Uterus (tissue), 4 donors: Measurements from ENCODE around the gene GRIN3A. TPM values are rescaled to one million over a fixed set of nuclear protein-coding genes. Genes with fewer than 3 reads are reported as not detected.

Experiments used
- DNase-seq, 2 donors: peaks; one replicate each; pipeline ENCODE4 v3.0.0-alpha.2; 2019 to 2020
- H3K27ac ChIP-seq, 2 donors: fragments of 200-600 bp; sonication (generic); 1 replicate in 1 of 2; 2 replicates in 1 of 2; pipeline ENCODE4 v1.5.1; 2016 to 2018
- H3K27me3 ChIP-seq, 2 donors: fragments of 200-600 bp; sonication (generic); one replicate each; pipeline ENCODE4 v1.5.1; 2018 to 2019; ENCODE audit warnings: control low read depth in 1 of 2
- H3K36me3 ChIP-seq, 2 donors: fragments of 200-600 bp; sonication (generic); one replicate each; pipeline ENCODE4 v1.5.1; 2019; ENCODE audit warnings: control low read depth in 1 of 2
- H3K4me1 ChIP-seq, 2 donors: fragments of 200-600 bp; sonication (generic); one replicate each; pipeline ENCODE4 v1.5.1; 2018 to 2019; ENCODE audit warnings: control low read depth in 1 of 2
- H3K4me3 ChIP-seq, 2 donors: fragments of 200-600 bp; sonication (generic); 1 replicate in 1 of 2; 2 replicates in 1 of 2; pipeline ENCODE4 v1.5.1; 2018 to 2019; ENCODE audit warnings: mild to moderate bottlenecking in 1 of 2
- H3K9me3 ChIP-seq, 2 donors: fragments of 200-600 bp; sonication (generic); one replicate each; pipeline ENCODE4 v1.5.1; 2019; ENCODE audit warnings: control low read depth in 1 of 2
- POLR2A ChIP-seq, 2 donors: fragments of 450-650 bp; IDR thresholded peaks; one replicate each; pipeline ENCODE4 v1.6.1; 2016; ENCODE audit warnings: antibody characterized with exemption in 2 of 2, mild to moderate bottlenecking in 1 of 2, moderate library complexity in 1 of 2
- intact Hi-C: fragments of 100-400 bp; cut with DNase I; formaldehyde crosslinking; loops from one replicate; pipeline ENCODE4 v1.15.1; 2023; ENCODE audit warnings: low total_unique reads
- total RNA-seq, 4 donors: library from RNA; depleted of rRNA in 3 of 4; stranded (reverse); fragments of >200 nt in 3 of 4; gene quantifications; one replicate each; pipeline versions ENCODE4 v1.1.0 to v1.2.4, GENCODE V29; 2014 to 2023
- TF ChIP-seq, protein P1 (sequence below), 4 experiments: fragments of 200-600 bp in 2 of 4; fragments of 450-650 bp in 2 of 4; sonication (generic) in 2 of 4; IDR thresholded peaks; one replicate each; pipeline ENCODE4 v1.5.1; 2016 to 2019; ENCODE audit warnings: antibody characterized with exemption in 4 of 4, mild to moderate bottlenecking in 2 of 4, moderate library complexity in 1 of 4
- donor health status: DM: yes; HTN: yes; CAD: no.

Gene GRIN3A
- total RNA-seq, 4 donors from 2014 or later: 5.9 TPM; not detected in 3

DNA sequence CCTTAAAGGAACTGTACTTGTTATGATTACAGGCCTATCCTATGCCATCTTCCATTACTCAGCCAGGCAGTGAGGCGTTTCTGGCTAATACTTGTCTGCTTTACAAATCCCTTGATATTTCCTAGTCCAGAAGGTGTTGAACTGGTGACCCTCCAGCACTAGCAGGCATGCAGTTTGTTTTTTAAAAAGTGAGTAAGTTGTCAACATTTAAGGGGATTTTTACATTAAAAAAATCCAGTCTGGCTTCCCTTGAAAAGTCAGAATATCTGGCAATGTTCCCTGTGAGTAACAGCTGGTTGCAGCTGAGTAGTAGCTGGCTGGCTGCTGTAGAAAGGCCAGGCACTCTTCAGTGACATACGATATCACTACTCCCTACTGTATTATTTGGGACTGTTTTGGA, 21.8 kb downstream of the GRIN3A start:
- DNase-seq: no peak
- Histone ChIP-seq H3K27me3 (no peaks in the 10 kb centered on the region), H3K27ac (no peak overlapping the region), H3K9me3 (no peaks in the 10 kb centered on the region), H3K4me3 (no peak overlapping the region), H3K36me3 (no peaks in the 10 kb centered on the region), H3K4me1 (no peaks in the 10 kb centered on the region)
- TF ChIP-seq, protein P1, sequence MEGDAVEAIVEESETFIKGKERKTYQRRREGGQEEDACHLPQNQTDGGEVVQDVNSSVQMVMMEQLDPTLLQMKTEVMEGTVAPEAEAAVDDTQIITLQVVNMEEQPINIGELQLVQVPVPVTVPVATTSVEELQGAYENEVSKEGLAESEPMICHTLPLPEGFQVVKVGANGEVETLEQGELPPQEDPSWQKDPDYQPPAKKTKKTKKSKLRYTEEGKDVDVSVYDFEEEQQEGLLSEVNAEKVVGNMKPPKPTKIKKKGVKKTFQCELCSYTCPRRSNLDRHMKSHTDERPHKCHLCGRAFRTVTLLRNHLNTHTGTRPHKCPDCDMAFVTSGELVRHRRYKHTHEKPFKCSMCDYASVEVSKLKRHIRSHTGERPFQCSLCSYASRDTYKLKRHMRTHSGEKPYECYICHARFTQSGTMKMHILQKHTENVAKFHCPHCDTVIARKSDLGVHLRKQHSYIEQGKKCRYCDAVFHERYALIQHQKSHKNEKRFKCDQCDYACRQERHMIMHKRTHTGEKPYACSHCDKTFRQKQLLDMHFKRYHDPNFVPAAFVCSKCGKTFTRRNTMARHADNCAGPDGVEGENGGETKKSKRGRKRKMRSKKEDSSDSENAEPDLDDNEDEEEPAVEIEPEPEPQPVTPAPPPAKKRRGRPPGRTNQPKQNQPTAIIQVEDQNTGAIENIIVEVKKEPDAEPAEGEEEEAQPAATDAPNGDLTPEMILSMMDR (IDR thresholded peaks at IDR 0.05): no peak
- TF ChIP-seq POLR2A (IDR thresholded peaks at IDR 0.05): no peak
- intact Hi-C loops: no loop called here

DNA sequence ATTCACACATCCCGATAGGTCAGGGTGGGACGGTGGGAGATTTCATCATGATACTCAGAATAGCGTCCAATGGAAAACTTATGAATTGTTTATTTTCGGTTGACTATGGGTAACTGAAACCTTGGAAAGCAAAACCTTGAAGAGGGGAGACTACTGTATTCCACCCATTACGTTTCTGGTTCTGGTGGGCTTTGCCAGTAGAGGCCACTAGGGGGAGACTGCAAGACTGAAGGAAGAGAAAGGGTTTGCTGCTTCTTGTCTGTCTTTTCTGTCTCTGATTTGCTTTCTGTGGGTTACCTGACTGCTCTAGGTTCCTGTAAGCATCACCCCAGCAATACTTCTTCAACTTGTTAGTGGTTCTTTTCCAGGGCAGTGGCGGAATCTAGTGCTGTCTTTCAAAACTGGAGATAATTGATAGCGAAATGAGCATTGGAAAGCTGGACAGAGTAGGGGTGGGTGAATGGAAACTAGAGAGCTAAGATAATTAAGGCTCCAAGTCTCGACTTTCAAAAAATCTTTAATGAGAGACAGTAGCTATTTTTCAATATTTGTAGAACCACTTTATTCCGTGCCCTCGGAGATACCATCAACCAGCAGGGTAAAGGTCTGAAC, 27.0 kb downstream of the GRIN3A start:
- H3K36me3 ChIP-seq: no peaks in the 10 kb centered on the region
- no peak overlapping the region for H3K4me3 ChIP-seq
- no peak overlapping the region for H3K27ac ChIP-seq
- TF ChIP-seq, protein P1 (IDR thresholded peaks at IDR 0.05): no peak
- no peak for TF ChIP-seq POLR2A (IDR thresholded peaks at IDR 0.05)
- intact Hi-C loops: no loop called here
- no peaks in the 10 kb centered on the region for H3K27me3 ChIP-seq
- no peaks in the 10 kb centered on the region for H3K4me1 ChIP-seq
- H3K9me3 ChIP-seq: no peaks in the 10 kb centered on the region
- DNase-seq: no peak

DNA sequence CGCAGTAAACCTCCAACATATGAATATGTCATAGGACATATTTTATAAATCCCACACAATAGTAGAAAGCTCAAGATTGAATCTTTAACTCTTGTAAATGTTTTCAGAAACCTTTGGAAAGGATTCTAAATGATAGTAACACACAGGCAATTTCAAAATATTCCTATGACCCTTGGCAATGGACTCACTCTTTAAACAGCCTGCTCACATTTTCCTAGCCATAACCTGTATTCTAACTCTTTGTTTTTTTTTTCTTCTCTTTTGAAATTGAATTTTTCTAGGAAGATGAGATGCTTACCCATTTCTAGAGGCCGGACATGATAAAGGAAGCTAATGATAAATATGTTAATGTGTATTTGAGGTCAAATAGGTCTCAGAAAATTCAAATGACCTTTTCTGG, 29.6 kb downstream of the GRIN3A start:
- H3K9me3 ChIP-seq: no peaks in the 10 kb centered on the region
- no peaks in the 10 kb centered on the region for H3K4me1 ChIP-seq
- H3K27ac ChIP-seq: no peak overlapping the region
- no peaks in the 10 kb centered on the region for H3K27me3 ChIP-seq
- no peaks in the 10 kb centered on the region for H3K36me3 ChIP-seq
- no peak for DNase-seq
- intact Hi-C loops: no loop called here
- TF ChIP-seq, protein P1 (IDR thresholded peaks at IDR 0.05): no peak
- no peak for TF ChIP-seq POLR2A (IDR thresholded peaks at IDR 0.05)
- no peak overlapping the region for H3K4me3 ChIP-seq

DNA sequence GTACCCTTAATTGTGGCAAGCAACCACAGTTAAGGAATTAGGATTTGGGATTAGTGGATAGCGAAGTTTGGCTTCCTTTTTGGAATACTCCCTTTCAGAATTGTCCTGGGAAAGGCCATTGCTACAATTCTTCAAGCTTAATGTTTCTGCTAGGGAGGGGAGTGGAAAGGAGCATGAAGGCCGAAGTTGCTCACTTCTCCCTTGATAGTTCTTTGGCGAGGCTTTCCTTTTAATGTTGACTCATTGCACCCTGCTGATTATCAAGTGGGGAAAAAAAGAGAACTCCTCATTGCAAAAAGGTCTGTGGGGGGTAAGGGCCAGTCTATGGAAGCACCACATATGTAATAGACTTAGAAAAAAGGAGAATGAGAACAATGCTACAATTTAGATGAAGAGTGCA, 30.7 kb downstream of the GRIN3A start:
- H3K27me3 ChIP-seq: no peaks in the 10 kb centered on the region
- H3K4me1 ChIP-seq: no peaks in the 10 kb centered on the region
- H3K4me3 ChIP-seq: no peak overlapping the region
- no peak for DNase-seq
- H3K36me3 ChIP-seq: no peaks in the 10 kb centered on the region
- TF ChIP-seq, protein P1 (IDR thresholded peaks at IDR 0.05): no peak
- no peak for TF ChIP-seq POLR2A (IDR thresholded peaks at IDR 0.05)
- intact Hi-C loops: no loop called here
- H3K9me3 ChIP-seq: no peaks in the 10 kb centered on the region
- H3K27ac ChIP-seq: no peak overlapping the region

DNA sequence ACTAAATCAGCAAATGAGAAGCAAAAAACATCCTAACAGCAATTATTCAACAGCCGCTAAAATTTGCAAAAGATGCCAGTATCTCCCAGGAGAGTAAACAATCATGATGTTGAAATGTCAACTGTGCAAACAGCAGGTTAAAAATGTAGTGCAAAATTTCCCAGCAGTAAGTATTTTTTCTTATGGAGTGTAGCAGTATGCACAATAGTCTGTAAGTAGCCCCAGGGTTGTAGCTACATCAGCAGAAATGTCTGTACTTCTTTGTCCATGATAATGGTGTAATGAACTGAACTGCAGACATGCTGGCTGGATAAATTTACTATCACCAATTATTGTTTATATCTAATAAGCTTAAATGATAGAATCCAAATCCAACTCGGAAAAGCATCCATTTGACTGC, 31.4 kb downstream of the GRIN3A start:
- no peaks in the 10 kb centered on the region for H3K36me3 ChIP-seq
- DNase-seq: no peak
- TF ChIP-seq, protein P1 (IDR thresholded peaks at IDR 0.05): no peak
- no peak for TF ChIP-seq POLR2A (IDR thresholded peaks at IDR 0.05)
- intact Hi-C loops: no loop called here
- no peaks in the 10 kb centered on the region for H3K27me3 ChIP-seq
- no peak overlapping the region for H3K4me3 ChIP-seq
- no peaks in the 10 kb centered on the region for H3K4me1 ChIP-seq
- no peaks in the 10 kb centered on the region for H3K9me3 ChIP-seq
- H3K27ac ChIP-seq: no peak overlapping the region
